GM12865 (cell line): Measurements from ENCODE around the gene SMARCE1.
A peak's percentile ranks its signal among the peaks of the same experiment; 100 is the strongest.

Experiments
- DNase-seq: peaks from one replicate; pipeline ENCODE4 v3.0.0; 2010; ENCODE audit warnings: low read depth
- H3K4me3 ChIP-seq: 2 replicates; pipeline ENCODE4 v1.5.1; 2011; ENCODE audit warnings: mild to moderate bottlenecking, low read depth, low read length, control low read depth
- TF ChIP-seq, protein P1 (sequence below): IDR thresholded peaks from 2 replicates; pipeline ENCODE4 v1.5.1; 2011; ENCODE audit warnings: low read length, control low read depth, low read depth, inconsistent platforms; ENCODE audit not compliant: insufficient read depth; ENCODE audit errors: missing control alignments

The SMARCE1 gene

DNA sequence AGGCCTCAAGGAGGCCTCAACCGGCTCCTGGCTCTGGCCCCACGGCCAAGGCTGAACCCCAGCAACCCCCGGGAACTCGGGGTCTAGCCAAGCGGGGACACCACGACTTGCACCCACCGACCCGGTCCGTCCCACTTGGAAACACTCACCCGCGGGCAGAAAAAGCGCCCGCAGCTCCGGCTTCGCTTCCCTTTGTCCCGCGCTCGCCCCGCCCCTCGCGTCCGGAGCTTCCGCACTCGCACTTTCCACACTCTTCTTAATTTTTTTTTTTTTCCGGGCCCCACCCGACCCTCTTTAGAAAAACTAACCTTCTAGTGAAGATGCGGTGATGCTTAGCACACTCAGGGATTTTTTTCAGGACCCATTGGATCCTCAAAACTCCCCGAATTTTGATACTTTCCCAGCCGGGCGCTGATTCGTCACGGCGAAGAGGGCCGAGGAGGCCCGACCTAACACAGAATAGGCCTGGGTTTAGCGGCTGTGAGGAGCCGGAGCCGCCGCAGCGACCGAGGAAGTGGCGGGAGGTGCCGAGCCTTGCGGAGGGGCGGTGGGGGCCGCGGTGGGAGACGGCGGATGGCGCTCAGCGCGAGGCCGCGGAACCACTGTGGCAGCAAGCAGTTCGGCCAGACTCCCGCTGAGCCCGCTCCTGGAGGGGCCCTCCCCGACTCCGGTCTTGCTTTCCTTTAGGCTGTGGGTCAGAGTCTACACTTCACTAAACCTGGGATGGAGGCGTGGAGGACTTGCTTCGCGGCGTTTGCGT is at the start of gene SMARCE1:
TSS of gene SMARCE1 (minus strand) at position 195 of the 760 bp plus-strand sequence. CDS start 2,016 bp downstream, outside the sequence.
- TF ChIP-seq, protein P1, sequence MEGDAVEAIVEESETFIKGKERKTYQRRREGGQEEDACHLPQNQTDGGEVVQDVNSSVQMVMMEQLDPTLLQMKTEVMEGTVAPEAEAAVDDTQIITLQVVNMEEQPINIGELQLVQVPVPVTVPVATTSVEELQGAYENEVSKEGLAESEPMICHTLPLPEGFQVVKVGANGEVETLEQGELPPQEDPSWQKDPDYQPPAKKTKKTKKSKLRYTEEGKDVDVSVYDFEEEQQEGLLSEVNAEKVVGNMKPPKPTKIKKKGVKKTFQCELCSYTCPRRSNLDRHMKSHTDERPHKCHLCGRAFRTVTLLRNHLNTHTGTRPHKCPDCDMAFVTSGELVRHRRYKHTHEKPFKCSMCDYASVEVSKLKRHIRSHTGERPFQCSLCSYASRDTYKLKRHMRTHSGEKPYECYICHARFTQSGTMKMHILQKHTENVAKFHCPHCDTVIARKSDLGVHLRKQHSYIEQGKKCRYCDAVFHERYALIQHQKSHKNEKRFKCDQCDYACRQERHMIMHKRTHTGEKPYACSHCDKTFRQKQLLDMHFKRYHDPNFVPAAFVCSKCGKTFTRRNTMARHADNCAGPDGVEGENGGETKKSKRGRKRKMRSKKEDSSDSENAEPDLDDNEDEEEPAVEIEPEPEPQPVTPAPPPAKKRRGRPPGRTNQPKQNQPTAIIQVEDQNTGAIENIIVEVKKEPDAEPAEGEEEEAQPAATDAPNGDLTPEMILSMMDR: no peak
- peak within 1 kb of the TSS; percentile 90 for H3K4me3 ChIP-seq
- peak; percentile 89 for DNase-seq

DNA sequence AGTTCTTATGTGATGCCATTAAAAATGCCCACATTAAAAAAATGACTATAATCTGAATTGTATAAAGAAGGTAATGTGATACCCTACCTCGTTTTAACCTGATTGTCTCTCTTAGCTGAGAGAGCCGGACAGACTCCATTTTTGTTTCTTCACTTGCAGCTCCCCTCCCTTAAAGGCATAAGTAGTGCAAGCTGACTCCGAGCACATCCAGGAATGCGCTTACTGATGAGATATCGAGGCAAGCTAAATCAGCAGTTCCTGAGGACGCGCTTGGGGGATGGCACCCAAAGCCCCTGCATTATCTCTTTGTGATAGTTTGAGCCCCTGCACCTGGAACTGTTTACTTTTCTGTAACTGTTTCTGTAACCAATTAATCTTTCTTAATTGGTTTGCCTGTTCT is 49.7 kb upstream of the SMARCE1 start:
- TF ChIP-seq, protein P1: no peak
- H3K4me3 ChIP-seq: no peak overlapping the region
- no peak for DNase-seq

DNA sequence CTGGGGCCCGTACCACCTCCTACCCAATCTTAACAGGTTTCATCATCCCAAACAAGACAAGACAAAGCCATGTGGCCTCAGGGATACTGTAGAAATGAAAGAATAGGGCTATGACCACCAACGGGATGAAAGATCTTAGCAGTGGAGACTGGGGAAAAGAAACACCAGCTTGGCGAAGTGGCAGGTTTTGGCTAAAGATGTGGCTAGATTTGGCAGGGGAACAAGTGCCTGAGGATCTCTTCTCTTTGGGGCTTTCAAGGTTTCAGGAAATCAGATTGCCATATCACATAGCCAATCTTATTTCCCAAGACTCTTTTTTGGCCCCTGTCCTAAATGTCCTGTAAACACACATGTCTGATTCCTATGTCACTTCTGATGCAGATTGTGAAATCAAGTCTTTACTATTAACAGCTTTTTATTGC is 49.0 kb upstream of the SMARCE1 start:
- no peak overlapping the region for H3K4me3 ChIP-seq
- TF ChIP-seq, protein P1: no peak
- no peak for DNase-seq

DNA sequence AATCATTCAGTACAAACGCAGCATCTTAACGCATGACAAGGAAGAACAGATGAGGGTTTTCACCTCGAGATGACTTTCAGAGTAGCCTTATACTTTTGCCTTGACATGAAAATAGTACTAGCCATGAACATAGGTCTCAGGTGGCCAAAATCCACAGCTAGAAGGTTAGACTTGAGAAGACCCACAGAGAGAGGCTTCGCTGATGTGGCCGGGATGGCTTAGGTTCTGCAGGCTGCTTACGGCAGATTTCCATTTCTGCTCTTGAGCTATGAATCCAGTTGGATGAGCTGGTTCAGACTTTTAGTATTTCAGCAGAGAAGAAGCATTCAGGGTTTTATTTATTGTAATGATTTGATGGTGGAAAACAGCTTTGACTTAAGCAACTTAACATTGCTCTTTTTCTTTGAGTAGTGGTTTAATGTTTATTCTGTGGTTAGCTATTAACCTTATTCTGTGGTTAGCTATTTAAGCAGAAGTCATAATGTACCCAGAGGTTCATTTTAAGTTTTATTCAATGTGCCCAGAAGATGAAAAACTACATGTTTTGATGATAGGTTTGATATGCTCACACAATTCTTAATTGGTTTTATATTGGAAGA is 48.4 kb upstream of the SMARCE1 start:
- no peak for DNase-seq
- H3K4me3 ChIP-seq: no peak overlapping the region
- TF ChIP-seq, protein P1: no peak

DNA sequence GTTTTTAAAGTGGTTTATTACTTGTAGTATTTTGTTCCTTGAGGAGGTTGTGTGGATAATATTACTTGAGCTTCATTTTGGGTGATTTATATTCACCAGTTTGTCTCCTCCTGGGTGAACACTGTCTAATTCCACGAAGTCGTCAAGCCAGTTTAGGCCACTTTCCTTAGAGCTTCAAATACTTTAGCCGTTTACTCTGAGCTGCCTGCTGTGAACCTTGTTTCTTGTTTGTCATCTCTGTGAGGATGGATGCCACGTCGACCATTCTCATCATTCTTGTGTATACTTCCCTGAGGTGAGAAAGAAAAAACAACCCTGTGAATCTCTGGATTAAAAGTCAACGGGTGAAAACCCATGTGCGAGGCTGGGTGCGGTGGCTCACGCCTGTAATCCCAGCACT is 47.0 kb upstream of the SMARCE1 start:
- DNase-seq: no peak
- TF ChIP-seq, protein P1: no peak
- no peak overlapping the region for H3K4me3 ChIP-seq

DNA sequence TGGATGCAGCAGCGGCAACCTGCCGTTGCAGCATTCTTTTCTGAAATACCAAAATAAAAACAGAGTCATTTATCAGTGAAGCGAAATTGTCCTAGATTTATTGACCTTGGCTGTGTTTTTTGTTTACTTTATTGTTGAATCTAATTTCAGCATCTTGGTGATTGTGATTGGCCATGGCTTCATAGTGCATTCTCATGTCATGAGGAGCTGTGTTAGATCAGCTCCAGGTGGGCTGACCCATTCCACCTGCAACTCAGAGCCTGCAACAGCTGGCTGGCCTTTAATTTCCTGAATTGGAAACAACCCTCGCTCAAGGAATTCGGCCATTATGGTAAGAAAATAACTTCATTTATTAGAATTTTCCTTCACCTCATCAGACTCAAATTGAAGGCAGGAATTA is 39.5 kb upstream of the SMARCE1 start:
- TF ChIP-seq, protein P1: no peak
- DNase-seq: no peak
- H3K4me3 ChIP-seq: no peak overlapping the region
